Activated CD4-positive, alpha-beta T cell treated with anti-CD3 and anti-CD28 coated beads, Interleukin-2, amount 10 ng/mL, durations not matched to agents 24 days and 14 days (primary cell): ENCODE measurements around the gene ERGIC1. TPM values are rescaled to one million over a fixed set of nuclear protein-coding genes. Genes with fewer than 3 reads are reported as not detected.
"Not testable (repeated sequence)": the region's sequence is repeated elsewhere in the genome, so short reads cannot be mapped to it uniquely, and the experiment has no call there.

Experiments
- DNase-seq: peaks from one replicate; pipeline ENCODE4 v3.0.0; 2022
- H3K27ac Mint-ChIP-seq: one replicate; pipeline ENCODE4 v1.8.0; 2022; ENCODE audit warnings: mild to moderate bottlenecking, mixed read lengths
- H3K27me3 Mint-ChIP-seq: one replicate; pipeline ENCODE4 v1.8.0; 2022; ENCODE audit warnings: mixed read lengths
- H3K36me3 Mint-ChIP-seq: one replicate; pipeline ENCODE4 v1.8.0; 2022; ENCODE audit warnings: low read depth, mild to moderate bottlenecking, mixed read lengths
- H3K4me1 Mint-ChIP-seq: one replicate; pipeline ENCODE4 v1.8.0; 2021; ENCODE audit warnings: mixed read lengths
- H3K4me3 Mint-ChIP-seq: one replicate; pipeline ENCODE4 v1.8.0; 2022; ENCODE audit warnings: mild to moderate bottlenecking, moderate library complexity, mixed read lengths
- H3K9me3 Mint-ChIP-seq: one replicate; pipeline ENCODE4 v1.8.0; 2021; ENCODE audit warnings: mixed read lengths
- intact Hi-C: fragments of 100-400 bp; cut with micrococcal nuclease; formaldehyde crosslinking; loops from one replicate; pipeline ENCODE4 v1.15.1; 2023
- total RNA-seq: library from RNA; stranded (reverse); gene quantifications from 2 replicates; pipeline ENCODE4 v1.2.3, GENCODE V29; 2022

ERGIC1 gene
- total RNA-seq = 47.1 and 47.3 TPM in 2 replicates

- peak; percentile 95 for DNase-seq
- H3K36me3 Mint-ChIP-seq = no peaks in the 10 kb centered on the region
- peak within 1 kb of the TSS; percentile 89 for H3K4me3 Mint-ChIP-seq
- H3K4me1 Mint-ChIP-seq = peaks cover 27% of the 10 kb centered on the region
- H3K9me3 Mint-ChIP-seq = no peaks in the 10 kb centered on the region
- peak within 1 kb of the TSS; percentile 76 for H3K27ac Mint-ChIP-seq
- no peaks in the 10 kb centered on the region for H3K27me3 Mint-ChIP-seq
- intact Hi-C loops = loop anchor here (1.0 to 5.0 kb wide), 5 partner anchors 27 to 223 kb away; partner anchors contain the start of gene CREBRF
Measured at GRCh38 chr5:172833686-172834414, at the start of gene ERGIC1. ERGIC1 (plus strand) TSS chr5:172834251; CDS start chr5:172834414, 163 bp downstream.

- H3K4me1 Mint-ChIP-seq = no peaks in the 10 kb centered on the region
- no peaks in the 10 kb centered on the region for H3K27me3 Mint-ChIP-seq
- no peaks in the 10 kb centered on the region for H3K36me3 Mint-ChIP-seq
- intact Hi-C loops = no loop called here
- no peaks in the 10 kb centered on the region for H3K9me3 Mint-ChIP-seq
- H3K4me3 Mint-ChIP-seq = no peak overlapping the region
- DNase-seq = no peak
- H3K27ac Mint-ChIP-seq = no peak overlapping the region
Measured at GRCh38 chr5:172785429-172786088, 48.5 kb upstream of the ERGIC1 start.

- H3K4me1 Mint-ChIP-seq = no peaks in the 10 kb centered on the region
- no peaks in the 10 kb centered on the region for H3K36me3 Mint-ChIP-seq
- H3K9me3 Mint-ChIP-seq = no peaks in the 10 kb centered on the region
- no peak for DNase-seq
- no peak overlapping the region for H3K4me3 Mint-ChIP-seq
- intact Hi-C loops = no loop called here
- no peak overlapping the region for H3K27ac Mint-ChIP-seq
- no peaks in the 10 kb centered on the region for H3K27me3 Mint-ChIP-seq
Measured at GRCh38 chr5:172786736-172787462, 47.2 kb upstream of the ERGIC1 start.

- H3K27ac Mint-ChIP-seq, H3K4me3 Mint-ChIP-seq, H3K4me1 Mint-ChIP-seq, H3K36me3 Mint-ChIP-seq, DNase-seq, H3K27me3 Mint-ChIP-seq, intact Hi-C loops, H3K9me3 Mint-ChIP-seq: not testable (repeated sequence)
Measured at GRCh38 chr5:172787538-172787937, 46.5 kb upstream of the ERGIC1 start.

GRCh38 chr5:172788771-172789686 lies 45.0 kb upstream of the ERGIC1 start:
- intact Hi-C loops = no loop called here
- H3K27ac Mint-ChIP-seq = no peak overlapping the region
- H3K27me3 Mint-ChIP-seq = no peaks in the 10 kb centered on the region
- H3K36me3 Mint-ChIP-seq = no peaks in the 10 kb centered on the region
- H3K4me3 Mint-ChIP-seq = no peak overlapping the region
- peaks cover 2% of the 10 kb centered on the region for H3K4me1 Mint-ChIP-seq
- no peak for DNase-seq
- no peaks in the 10 kb centered on the region for H3K9me3 Mint-ChIP-seq

GRCh38 chr5:172789687-172790495 lies 44.2 kb upstream of the ERGIC1 start:
- intact Hi-C loops = no loop called here
- Mint-ChIP-seq H3K27me3 (no peaks in the 10 kb centered on the region), H3K9me3 (no peaks in the 10 kb centered on the region), H3K36me3 (no peaks in the 10 kb centered on the region), H3K4me3 (no peak overlapping the region), H3K4me1 (peaks cover 2% of the 10 kb centered on the region), H3K27ac (no peak overlapping the region)
- DNase-seq = no peak

GRCh38 chr5:172790496-172790889 lies 43.6 kb upstream of the ERGIC1 start:
- H3K27ac Mint-ChIP-seq = no peak overlapping the region
- H3K4me3 Mint-ChIP-seq = no peak overlapping the region
- H3K4me1 Mint-ChIP-seq = peaks cover 2% of the 10 kb centered on the region
- intact Hi-C loops = no loop called here
- no peaks in the 10 kb centered on the region for H3K36me3 Mint-ChIP-seq
- H3K9me3 Mint-ChIP-seq = no peaks in the 10 kb centered on the region
- H3K27me3 Mint-ChIP-seq = no peaks in the 10 kb centered on the region
- no peak for DNase-seq

- Mint-ChIP-seq H3K27ac (no peak overlapping the region), H3K4me1 (peaks cover 2% of the 10 kb centered on the region), H3K4me3 (no peak overlapping the region), H3K27me3 (no peaks in the 10 kb centered on the region), H3K9me3 (no peaks in the 10 kb centered on the region), H3K36me3 (no peaks in the 10 kb centered on the region)
- no peak for DNase-seq
- intact Hi-C loops = no loop called here
Measured at GRCh38 chr5:172791286-172791685, 42.8 kb upstream of the ERGIC1 start.

- DNase-seq = no peak
- peaks cover 2% of the 10 kb centered on the region for H3K4me1 Mint-ChIP-seq
- intact Hi-C loops = no loop called here
- H3K27me3 Mint-ChIP-seq = no peaks in the 10 kb centered on the region
- no peaks in the 10 kb centered on the region for H3K9me3 Mint-ChIP-seq
- H3K4me3 Mint-ChIP-seq = no peak overlapping the region
- no peak overlapping the region for H3K27ac Mint-ChIP-seq
- H3K36me3 Mint-ChIP-seq = no peaks in the 10 kb centered on the region
Measured at GRCh38 chr5:172791726-172792445, 42.2 kb upstream of the ERGIC1 start.

- H3K27me3 Mint-ChIP-seq = no peaks in the 10 kb centered on the region
- peaks cover 2% of the 10 kb centered on the region for H3K4me1 Mint-ChIP-seq
- H3K27ac Mint-ChIP-seq = no peak overlapping the region
- H3K4me3 Mint-ChIP-seq = no peak overlapping the region
- H3K36me3 Mint-ChIP-seq = no peaks in the 10 kb centered on the region
- intact Hi-C loops = no loop called here
- H3K9me3 Mint-ChIP-seq = no peaks in the 10 kb centered on the region
- no peak for DNase-seq
Measured at GRCh38 chr5:172792701-172793570, 41.1 kb upstream of the ERGIC1 start.

GRCh38 chr5:172793577-172794488 lies 40.2 kb upstream of the ERGIC1 start:
- H3K27me3 Mint-ChIP-seq = no peaks in the 10 kb centered on the region
- no peak overlapping the region for H3K4me3 Mint-ChIP-seq
- H3K9me3 Mint-ChIP-seq = no peaks in the 10 kb centered on the region
- no peaks in the 10 kb centered on the region for H3K36me3 Mint-ChIP-seq
- peaks cover 2% of the 10 kb centered on the region for H3K4me1 Mint-ChIP-seq
- DNase-seq = no peak
- intact Hi-C loops = no loop called here
- H3K27ac Mint-ChIP-seq = no peak overlapping the region
